K562 (cell line): Measurements from ENCODE around the gene SLC6A6. TPM values are rescaled to one million over a fixed set of nuclear protein-coding genes. Genes with fewer than 3 reads are reported as not detected.

Experiments
- BRD9 ChIP-seq: fragments of 450-650 bp; IDR thresholded peaks from 2 replicates; pipeline ENCODE4 v1.6.1; 2018; ENCODE audit warnings: low read depth; ENCODE audit not compliant: partially characterized antibody
- CREB3 ChIP-seq: fragments of 450-650 bp; conservative IDR thresholded peaks from 2 replicates; pipeline ENCODE4 v1.6.1; 2016; ENCODE audit warnings: missing genetic modification characterization, low read depth, mild to moderate bottlenecking, missing compliant biosample characterization, moderate library complexity
- ELF2 ChIP-seq: fragments of 250-450 bp; sonication (Bioruptor Pico); IDR thresholded peaks from 2 replicates; pipeline ENCODE4 v1.5.0; 2021; ENCODE audit warnings: mild to moderate bottlenecking
- ERF ChIP-seq: fragments of 450-650 bp; formaldehyde crosslinking; IDR thresholded peaks from 2 replicates; pipeline ENCODE4 v1.4.0; 2020; ENCODE audit warnings: mild to moderate bottlenecking, mixed read lengths
- HNRNPH1 ChIP-seq: fragments of 200-400 bp; formaldehyde crosslinking; optimal IDR thresholded peaks from 2 replicates; pipeline ENCODE3; 2017; ENCODE audit warnings: low read depth, mild to moderate bottlenecking, low read length, moderate library complexity
- MIER1 ChIP-seq: fragments of 450-650 bp; IDR thresholded peaks from 2 replicates; pipeline ENCODE4 v1.6.1; 2016; ENCODE audit warnings: antibody characterized with exemption, mild to moderate bottlenecking, low read depth
- NFE2 ChIP-seq: IDR thresholded peaks from 2 replicates; pipeline ENCODE4 v1.6.1; 2014; ENCODE audit warnings: antibody characterized with exemption, low read depth
- NFRKB ChIP-seq: fragments of 450-650 bp; IDR thresholded peaks from 2 replicates; pipeline ENCODE4 v1.6.1; 2016; ENCODE audit warnings: low read depth
- PCBP2 ChIP-seq: fragments of 200-400 bp; formaldehyde crosslinking; IDR thresholded peaks from 2 replicates; pipeline ENCODE4 v1.6.1; 2018; ENCODE audit warnings: low read length, low read depth, mild to moderate bottlenecking, moderate library complexity; ENCODE audit not compliant: poor library complexity, severe bottlenecking
- PREB ChIP-seq: sonication (generic); formaldehyde crosslinking; IDR thresholded peaks from 2 replicates; pipeline ENCODE4 v1.8.1; 2023; ENCODE audit warnings: mild to moderate bottlenecking, missing genetic modification reagents
- PTBP1 ChIP-seq: fragments of 200-400 bp; formaldehyde crosslinking; IDR thresholded peaks from 2 replicates; pipeline ENCODE4 v1.6.1; 2017; ENCODE audit warnings: low read depth, low read length
- RBM22 ChIP-seq: fragments of 200-400 bp; formaldehyde crosslinking; IDR thresholded peaks from 2 replicates; pipeline ENCODE4 v1.6.1; 2018; ENCODE audit warnings: low read length, low read depth; ENCODE audit not compliant: poor library complexity, severe bottlenecking
- SAFB2 ChIP-seq: fragments of 200-400 bp; formaldehyde crosslinking; IDR thresholded peaks from 2 replicates; pipeline ENCODE4 v1.6.1; 2018; ENCODE audit warnings: borderline replicate concordance, low read length, low read depth, moderate library complexity; ENCODE audit not compliant: severe bottlenecking
- SAP30 ChIP-seq: fragments of 200-600 bp; sonication (generic); IDR thresholded peaks from 2 replicates; pipeline ENCODE4 v1.6.1; 2012; ENCODE audit warnings: borderline replicate concordance, low read depth, mild to moderate bottlenecking, moderate library complexity, low read length, control low read depth, inconsistent platforms; ENCODE audit not compliant: insufficient read depth, poor library complexity, severe bottlenecking
- SP2 ChIP-seq: IDR thresholded peaks from 2 replicates; pipeline ENCODE4 v1.6.1; 2011; ENCODE audit warnings: mild to moderate bottlenecking, low read depth, low read length, moderate library complexity; ENCODE audit not compliant: poor library complexity, severe bottlenecking; ENCODE audit errors: extremely low read depth
- ZNF146 ChIP-seq: IDR thresholded peaks from one replicate; pipeline ENCODE4 v1.6.1; 2018; ENCODE audit warnings: missing compliant biosample characterization; ENCODE audit not compliant: unreplicated experiment
- ZNF23 ChIP-seq: fragments of 250-450 bp; sonication (Bioruptor Pico); IDR thresholded peaks from 2 replicates; pipeline ENCODE4 v1.4.0; 2020; ENCODE audit warnings: mild to moderate bottlenecking
- ZNF609 ChIP-seq: sonication (generic); formaldehyde crosslinking; IDR thresholded peaks from 2 replicates; pipeline ENCODE4 v1.8.1; 2023; ENCODE audit warnings: missing genetic modification reagents, mild to moderate bottlenecking, borderline replicate concordance
- ZNF740 ChIP-seq, 3 experiments: fragments of 200-800 bp in 1 of 3; sonication (Bioruptor generic) in 1 of 3; sonication (generic) in 1 of 3; formaldehyde crosslinking in 1 of 3; IDR thresholded peaks; 2 replicates each; pipeline versions ENCODE4 v1.6.1 to v1.8.0; 2016 to 2022; ENCODE audit warnings: mild to moderate bottlenecking in 2 of 3, missing compliant biosample characterization in 2 of 3, missing genetic modification characterization in 2 of 3, missing genetic modification reagents in 1 of 3
- polyA plus RNA-seq, 8 experiments: library from polyadenylated mRNA; depleted of rRNA in 4 of 8; stranded (reverse) in 5 of 8; unstranded in 3 of 8; fragments of >200 nt; fragmentation: Nextera tagmentation in 2 of 8; fragmentation: Illumina TruSeq in 1 of 8; extraction: Ambion mirVana in 2 of 8; extraction: Trizol in 1 of 8; gene quantifications; 2 replicates each; pipeline versions ENCODE4 v1.2.1 to v1.2.3, GENCODE V29; 2011 to 2014; ENCODE audit warnings: inconsistent platforms in 1 of 8, missing spikeins in 1 of 8
- total RNA-seq, 7 experiments: library from RNA; depleted of rRNA in 6 of 7; stranded (reverse); fragments of >200 nt in 6 of 7; fragmentation: Illumina TruSeq in 2 of 7; extraction: Trizol in 2 of 7; gene quantifications; 2 replicates each; pipeline versions ENCODE4 v1.2.1 to v1.2.3, GENCODE V29; 2011 to 2021; ENCODE audit warnings: low replicate concordance in 1 of 7

Gene SLC6A6
- total and polyA plus RNA-seq, 9 of the 15 experiments (the other 6 are each of a cell fraction or from before 2014, with no cell fraction given), result 12.3 to 203 (median 93.2) TPM

- no peak for TF ChIP-seq ZNF146 (CRISPR knock-in tag)
- TF ChIP-seq NFRKB, result no peak
- TF ChIP-seq RBM22, result no peak
- TF ChIP-seq PCBP2, result no peak
- no peak for TF ChIP-seq ZNF609
- TF ChIP-seq ZNF740 (CRISPR knock-in tag; IDR thresholded peaks at IDR 0.05), result no peak
- 0 out of 4 replicates have a peak, but pooled peaks of 1 of the 2 experiments have one; percentile 3 for TF ChIP-seq ZNF740 (tag; IDR thresholded peaks at IDR 0.05)
- TF ChIP-seq SAFB2, result no peak
- TF ChIP-seq HNRNPH1, result no peak
- TF ChIP-seq PREB (CRISPR knock-in tag), result no peak
- no peak for TF ChIP-seq ERF (CRISPR knock-in tag)
- no peak for TF ChIP-seq ELF2 (CRISPR knock-in tag)
- TF ChIP-seq SAP30, result no peak
- no peak for TF ChIP-seq NFE2
- TF ChIP-seq BRD9, result no peak
- TF ChIP-seq PTBP1, result peak; percentile 84; the same call in 1 of the 2 replicates
- no peak for TF ChIP-seq MIER1
- TF ChIP-seq ZNF23 (CRISPR knock-in tag), result no peak
- TF ChIP-seq CREB3 (tag), result no peak
- TF ChIP-seq SP2, result no peak
Observed at GRCh38 chr3:14430053-14430452, 27.6 kb downstream of the SLC6A6 start (continued).
